Neural progenitor cell (in vitro differentiated cells): ENCODE results near the gene ARHGAP45. TPM values are rescaled to one million over a fixed set of nuclear protein-coding genes. Genes with fewer than 3 reads are reported as not detected.

ENCODE experiments used
- DNase-seq: peaks from one replicate; pipeline ENCODE4 v3.0.0-alpha.2; 2016; ENCODE audit warnings: low spot score
- H2AFZ ChIP-seq: fragments of 200-600 bp; sonication (generic); replicated peaks from 2 replicates; pipeline ENCODE4 v1.6.1; 2016; ENCODE audit warnings: antibody characterized with exemption
- H3F3A ChIP-seq: fragments of 200-600 bp; sonication (generic); 2 replicates; pipeline ENCODE4 v1.6.1; 2016; ENCODE audit warnings: antibody characterized with exemption, low read depth
- H3K27ac ChIP-seq: fragments of 200-600 bp; sonication (generic); 2 replicates; pipeline ENCODE4 v1.5.1; 2016; ENCODE audit warnings: mild to moderate bottlenecking
- H3K27me3 ChIP-seq: fragments of 200-600 bp; sonication (generic); 2 replicates; pipeline ENCODE4 v1.6.1; 2016; ENCODE audit warnings: mild to moderate bottlenecking, moderate library complexity
- H3K36me3 ChIP-seq: fragments of 200-600 bp; sonication (generic); 2 replicates; pipeline ENCODE4 v1.5.1; 2016
- H3K4me1 ChIP-seq: fragments of 200-600 bp; sonication (generic); 2 replicates; pipeline ENCODE4 v1.6.1; 2016; ENCODE audit warnings: mixed run types
- H3K4me2 ChIP-seq: fragments of 200-600 bp; sonication (generic); 2 replicates; pipeline ENCODE4 v1.6.1; 2016
- H3K4me3 ChIP-seq: fragments of 200-600 bp; sonication (generic); 2 replicates; pipeline ENCODE4 v1.5.1; 2016
- H3K79me2 ChIP-seq: fragments of 200-600 bp; sonication (generic); 2 replicates; pipeline ENCODE4 v1.6.1; 2016; ENCODE audit warnings: low read depth
- H3K9ac ChIP-seq: fragments of 200-600 bp; sonication (generic); 2 replicates; pipeline ENCODE4 v1.6.1; 2016
- H3K9me3 ChIP-seq: fragments of 200-600 bp; sonication (generic); 2 replicates; pipeline ENCODE4 v1.5.1; 2016; ENCODE audit warnings: low read depth
- H4K20me1 ChIP-seq: fragments of 200-600 bp; sonication (generic); 2 replicates; pipeline ENCODE4 v1.6.1; 2016; ENCODE audit warnings: low read depth
- H3K27ac Mint-ChIP-seq: 3 replicates; pipeline ENCODE4 v1.8.0; 2021; ENCODE audit warnings: mixed read lengths
- H3K27me3 Mint-ChIP-seq: 2 replicates; pipeline ENCODE4 v1.8.0; 2022; ENCODE audit warnings: low read depth, mild to moderate bottlenecking, inconsistent platforms, moderate library complexity, mixed read lengths; ENCODE audit not compliant: insufficient read depth
- H3K36me3 Mint-ChIP-seq: 3 replicates; pipeline ENCODE4 v1.8.0; 2021; ENCODE audit warnings: mixed read lengths
- H3K4me1 Mint-ChIP-seq: 3 replicates; pipeline ENCODE4 v1.8.0; 2021; ENCODE audit warnings: mixed read lengths
- H3K4me3 Mint-ChIP-seq: 3 replicates; pipeline ENCODE4 v1.8.0; 2021; ENCODE audit warnings: mild to moderate bottlenecking, moderate library complexity, mixed read lengths
- H3K9me3 Mint-ChIP-seq: 3 replicates; pipeline ENCODE4 v1.8.0; 2020; ENCODE audit warnings: mixed read lengths
- EZH2 ChIP-seq: fragments of 200-600 bp; sonication (generic); IDR thresholded peaks from 2 replicates; pipeline ENCODE4 v1.6.1; 2017; ENCODE audit warnings: antibody characterized with exemption, mild to moderate bottlenecking, moderate library complexity
- EZH2phosphoT487 ChIP-seq: fragments of 200-600 bp; sonication (generic); IDR thresholded peaks from 2 replicates; pipeline ENCODE4 v1.6.1; 2017; ENCODE audit warnings: antibody characterized with exemption
- total RNA-seq: library from RNA; depleted of rRNA; stranded (reverse); fragments of >200 nt; gene quantifications from 2 replicates; pipeline ENCODE4 v1.2.3, GENCODE V29; 2015; ENCODE audit warnings: low replicate concordance
- TF ChIP-seq, protein P1 (sequence below): fragments of 200-600 bp; sonication (generic); IDR thresholded peaks from 2 replicates; pipeline ENCODE4 v1.5.1; 2017; ENCODE audit warnings: antibody characterized with exemption, mild to moderate bottlenecking

ARHGAP45 gene
- total RNA-seq, 1 donor from 2014 or later = 9.6 TPM

GRCh38 chr19:1089891-1090290 lies 22.9 kb downstream of the ARHGAP45 start:
- H3K4me3 ChIP-seq = no peak overlapping the region
- Mint-ChIP-seq H3K4me3 (no peak overlapping the region), H3K4me1 (peaks cover 7% of the 10 kb centered on the region), H3K9me3 (no peaks in the 10 kb centered on the region), H3K36me3 (peaks cover 6% of the 10 kb centered on the region), H3K27ac (no peak overlapping the region), H3K27me3 (peaks cover 2% of the 10 kb centered on the region)
- H4K20me1 ChIP-seq = peaks cover 20% of the 10 kb centered on the region
- no peaks in the 10 kb centered on the region for H3K27me3 ChIP-seq
- H3K36me3 ChIP-seq = no peaks in the 10 kb centered on the region
- DNase-seq = no peak
- H2AFZ ChIP-seq = no peak overlapping the region
- H3K79me2 ChIP-seq = peaks cover 23% of the 10 kb centered on the region
- peaks cover 4% of the 10 kb centered on the region for H3K4me1 ChIP-seq
- no peaks in the 10 kb centered on the region for H3K9me3 ChIP-seq
- no peak for TF ChIP-seq EZH2phosphoT487
- no peak for TF ChIP-seq EZH2
- TF ChIP-seq, protein P1, sequence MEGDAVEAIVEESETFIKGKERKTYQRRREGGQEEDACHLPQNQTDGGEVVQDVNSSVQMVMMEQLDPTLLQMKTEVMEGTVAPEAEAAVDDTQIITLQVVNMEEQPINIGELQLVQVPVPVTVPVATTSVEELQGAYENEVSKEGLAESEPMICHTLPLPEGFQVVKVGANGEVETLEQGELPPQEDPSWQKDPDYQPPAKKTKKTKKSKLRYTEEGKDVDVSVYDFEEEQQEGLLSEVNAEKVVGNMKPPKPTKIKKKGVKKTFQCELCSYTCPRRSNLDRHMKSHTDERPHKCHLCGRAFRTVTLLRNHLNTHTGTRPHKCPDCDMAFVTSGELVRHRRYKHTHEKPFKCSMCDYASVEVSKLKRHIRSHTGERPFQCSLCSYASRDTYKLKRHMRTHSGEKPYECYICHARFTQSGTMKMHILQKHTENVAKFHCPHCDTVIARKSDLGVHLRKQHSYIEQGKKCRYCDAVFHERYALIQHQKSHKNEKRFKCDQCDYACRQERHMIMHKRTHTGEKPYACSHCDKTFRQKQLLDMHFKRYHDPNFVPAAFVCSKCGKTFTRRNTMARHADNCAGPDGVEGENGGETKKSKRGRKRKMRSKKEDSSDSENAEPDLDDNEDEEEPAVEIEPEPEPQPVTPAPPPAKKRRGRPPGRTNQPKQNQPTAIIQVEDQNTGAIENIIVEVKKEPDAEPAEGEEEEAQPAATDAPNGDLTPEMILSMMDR = no peak
- peaks cover 8% of the 10 kb centered on the region for H3F3A ChIP-seq
- no peak overlapping the region for H3K27ac ChIP-seq
- H3K9ac ChIP-seq = no peak overlapping the region
- H3K4me2 ChIP-seq = no peak overlapping the region

DNA sequence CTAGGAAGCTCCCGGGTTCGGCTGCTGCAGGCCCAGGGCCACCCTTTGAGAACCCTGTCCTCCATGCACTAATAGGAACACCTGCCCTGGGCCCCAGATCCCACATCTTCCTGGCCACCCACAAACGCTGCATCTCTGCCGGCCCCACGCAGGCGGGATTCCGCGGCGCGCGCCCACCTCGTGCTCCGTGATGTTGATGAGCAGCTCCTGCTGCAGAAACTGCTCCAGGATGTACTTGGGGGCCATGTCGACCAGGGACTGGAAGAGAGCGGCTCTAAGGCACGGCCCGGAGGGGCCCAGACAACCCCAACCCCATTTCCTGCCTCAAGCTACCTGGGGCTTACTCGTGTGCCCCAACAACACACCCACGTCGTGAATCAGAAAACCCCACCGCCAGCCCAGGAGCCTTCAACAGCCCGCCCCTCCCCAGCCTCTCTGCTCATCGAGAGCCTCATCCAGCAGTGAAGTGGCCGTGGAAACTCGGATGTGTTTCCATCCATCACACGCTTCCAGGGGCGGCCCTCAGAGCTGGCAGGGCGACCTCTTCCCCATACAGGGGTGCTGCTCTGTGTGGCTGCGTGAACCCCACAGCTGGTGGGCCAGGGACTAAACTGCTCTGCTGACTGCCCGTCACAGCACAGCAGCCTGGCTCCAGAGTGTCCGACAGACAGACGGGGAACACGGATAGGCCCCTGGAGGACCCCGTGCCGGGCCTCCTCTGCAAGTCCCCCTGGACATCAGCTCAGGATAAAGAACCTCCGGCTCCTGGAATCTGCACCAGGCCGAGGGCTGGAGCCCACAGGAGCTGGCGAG lies 24.0 kb downstream of the ARHGAP45 start:
- TF ChIP-seq EZH2phosphoT487 = no peak
- no peak for TF ChIP-seq EZH2
- TF ChIP-seq, protein P1 = no peak
- peaks cover 26% of the 10 kb centered on the region for H3K79me2 ChIP-seq
- Mint-ChIP-seq H3K27me3 (peaks cover 2% of the 10 kb centered on the region), H3K27ac (no peak overlapping the region), H3K4me3 (no peak overlapping the region), H3K36me3 (peaks cover 4% of the 10 kb centered on the region), H3K4me1 (peaks cover 13% of the 10 kb centered on the region), H3K9me3 (no peaks in the 10 kb centered on the region)
- H3K4me3 ChIP-seq = no peak overlapping the region
- DNase-seq = no peak
- no peaks in the 10 kb centered on the region for H3K27me3 ChIP-seq
- peaks cover 4% of the 10 kb centered on the region for H3K4me1 ChIP-seq
- H3K36me3 ChIP-seq = no peaks in the 10 kb centered on the region
- H3K9ac ChIP-seq = no peak overlapping the region
- H3K27ac ChIP-seq = no peak overlapping the region
- no peak overlapping the region for H3K4me2 ChIP-seq
- peaks cover 22% of the 10 kb centered on the region for H4K20me1 ChIP-seq
- H3F3A ChIP-seq = peaks cover 6% of the 10 kb centered on the region
- no peak overlapping the region for H2AFZ ChIP-seq
- no peaks in the 10 kb centered on the region for H3K9me3 ChIP-seq

DNA sequence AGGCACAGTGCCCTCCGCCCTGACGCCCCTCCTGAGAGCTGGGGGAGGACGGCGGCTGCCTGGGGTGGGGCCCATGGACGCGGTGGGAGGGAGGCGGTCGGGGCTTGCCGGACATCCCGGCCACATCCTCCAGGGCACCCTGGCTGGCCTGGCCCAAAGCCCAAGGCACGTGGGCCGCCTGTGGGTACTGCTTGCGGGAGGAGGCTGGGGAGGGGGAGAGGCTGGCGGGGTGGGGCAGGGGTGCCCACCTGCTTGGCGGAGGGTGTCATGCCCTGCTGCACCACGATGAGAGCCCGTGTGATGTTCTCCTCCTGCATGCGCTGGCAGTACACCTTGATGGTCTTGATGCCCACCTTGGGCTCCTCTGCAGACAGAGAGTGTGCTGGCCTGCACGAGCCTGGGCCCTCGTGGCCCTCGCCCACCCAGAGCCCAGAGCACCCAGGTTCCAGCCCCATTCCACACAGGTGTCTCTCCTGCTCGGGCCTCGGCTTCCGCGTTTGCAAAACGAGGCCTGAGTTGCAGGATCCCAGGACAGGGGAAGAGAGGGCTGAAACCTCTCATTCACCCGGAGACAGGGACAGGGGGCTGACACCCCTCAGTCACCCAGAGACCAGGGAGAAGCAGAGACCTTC lies 24.7 kb downstream of the ARHGAP45 start:
- H3K9me3 Mint-ChIP-seq = no peaks in the 10 kb centered on the region
- H3K27me3 Mint-ChIP-seq = peaks cover 2% of the 10 kb centered on the region
- Histone ChIP-seq H3K27me3 (no peaks in the 10 kb centered on the region), H3K9me3 (no peaks in the 10 kb centered on the region), H3K27ac (no peak overlapping the region), H3F3A (peaks cover 6% of the 10 kb centered on the region), H3K4me3 (no peak overlapping the region), H3K4me1 (peaks cover 4% of the 10 kb centered on the region), H3K4me2 (no peak overlapping the region), H3K36me3 (no peaks in the 10 kb centered on the region), H3K9ac (no peak overlapping the region), H4K20me1 (peaks cover 22% of the 10 kb centered on the region), H2AFZ (no peak overlapping the region), H3K79me2 (peaks cover 26% of the 10 kb centered on the region)
- TF ChIP-seq EZH2phosphoT487 (no peak), EZH2 (no peak)
- TF ChIP-seq, protein P1 = no peak
- peaks cover 4% of the 10 kb centered on the region for H3K36me3 Mint-ChIP-seq
- no peak for DNase-seq
- peaks cover 13% of the 10 kb centered on the region for H3K4me1 Mint-ChIP-seq
- H3K4me3 Mint-ChIP-seq = no peak overlapping the region
- no peak overlapping the region for H3K27ac Mint-ChIP-seq
